HG03354 (cell line): ENCODE data around the gene KRTAP10-6.
"Not testable (repeated sequence)": the region's sequence is repeated elsewhere in the genome, so short reads cannot be mapped to it uniquely, and the experiment has no call there.

Experiments used
- ATAC-seq: cut with Tn5 transposase; IDR thresholded peaks from one replicate; pipeline ENCODE4 v1.9.1; 2021; ENCODE audit warnings: mild to moderate bottlenecking; ENCODE audit not compliant: unreplicated experiment, poor library complexity, severe bottlenecking

The KRTAP10-6 gene, protein sequence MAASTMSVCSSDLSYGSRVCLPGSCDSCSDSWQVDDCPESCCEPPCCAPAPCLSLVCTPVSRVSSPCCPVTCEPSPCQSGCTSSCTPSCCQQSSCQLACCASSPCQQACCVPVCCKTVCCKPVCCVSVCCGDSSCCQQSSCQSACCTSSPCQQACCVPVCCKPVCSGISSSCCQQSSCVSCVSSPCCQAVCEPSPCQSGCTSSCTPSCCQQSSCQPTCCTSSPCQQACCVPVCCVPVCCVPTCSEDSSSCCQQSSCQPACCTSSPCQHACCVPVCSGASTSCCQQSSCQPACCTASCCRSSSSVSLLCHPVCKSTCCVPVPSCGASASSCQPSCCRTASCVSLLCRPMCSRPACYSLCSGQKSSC

DNA sequence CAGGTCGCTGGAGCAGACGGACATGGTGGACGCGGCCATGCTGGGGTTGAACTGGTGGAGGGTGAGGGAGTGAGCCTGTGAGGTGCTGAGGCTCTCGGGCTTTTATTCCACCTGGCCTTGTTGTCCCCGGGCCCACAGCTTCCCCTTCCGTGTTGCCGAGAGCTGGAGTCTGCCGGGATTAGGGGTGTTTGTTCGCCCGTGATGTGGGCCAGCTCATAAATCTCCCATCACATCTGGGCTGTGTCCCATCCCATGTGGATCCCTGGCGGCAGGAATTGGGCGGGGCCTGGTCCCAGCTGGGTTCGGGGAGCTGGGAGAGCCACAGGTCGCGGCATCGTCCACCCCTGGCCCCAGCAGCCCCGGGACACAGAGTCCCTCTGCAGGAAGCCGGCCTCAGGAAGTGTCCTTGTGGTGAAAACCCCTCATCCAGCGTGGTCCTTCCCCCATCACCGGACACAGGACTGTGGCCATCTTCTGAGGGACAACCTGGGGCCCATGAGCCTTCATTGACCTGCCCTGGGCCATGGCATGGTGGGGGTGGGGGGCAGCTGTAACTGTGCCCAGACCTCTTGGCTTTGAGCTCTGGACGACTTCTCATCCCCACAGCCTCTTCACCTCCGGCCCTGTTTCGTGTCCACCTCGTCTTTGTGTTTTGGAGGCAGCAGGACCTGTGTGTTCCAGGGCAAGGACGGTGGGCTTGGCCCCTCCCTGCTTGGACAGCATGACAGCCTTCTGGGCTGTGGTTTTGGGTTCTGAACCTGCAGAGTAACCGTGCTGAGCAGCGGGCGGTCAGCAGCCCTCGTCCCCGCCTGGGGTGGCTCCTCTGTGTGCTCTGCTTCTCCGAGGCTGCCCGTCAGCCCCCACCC, at the start of gene KRTAP10-6:
Gene KRTAP10-6 (minus strand): TSS at position 60 of the 866 bp plus-strand sequence. CDS start 21 bp downstream, at position 39.
- ATAC-seq = no peak

DNA sequence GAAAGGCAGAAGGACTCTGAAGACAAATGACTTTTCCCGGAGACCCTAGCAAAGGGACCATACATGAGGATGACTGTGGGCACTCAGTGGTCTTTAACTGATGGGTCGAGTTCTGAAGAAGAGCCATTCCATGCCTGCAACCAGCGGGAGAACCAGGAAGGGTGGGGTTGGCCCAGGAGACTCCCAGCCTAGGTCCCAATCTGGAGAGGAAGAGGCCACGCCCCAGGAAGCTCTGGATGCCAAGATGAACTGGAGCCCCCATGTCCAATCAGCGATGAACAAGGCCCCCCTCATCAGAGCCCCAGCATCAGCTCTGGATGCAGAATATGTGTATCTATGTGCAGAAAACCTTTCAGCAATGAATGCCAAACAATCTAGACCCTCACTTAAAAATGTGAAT, 48.5 kb upstream of the KRTAP10-6 start:
- no peak for ATAC-seq

DNA sequence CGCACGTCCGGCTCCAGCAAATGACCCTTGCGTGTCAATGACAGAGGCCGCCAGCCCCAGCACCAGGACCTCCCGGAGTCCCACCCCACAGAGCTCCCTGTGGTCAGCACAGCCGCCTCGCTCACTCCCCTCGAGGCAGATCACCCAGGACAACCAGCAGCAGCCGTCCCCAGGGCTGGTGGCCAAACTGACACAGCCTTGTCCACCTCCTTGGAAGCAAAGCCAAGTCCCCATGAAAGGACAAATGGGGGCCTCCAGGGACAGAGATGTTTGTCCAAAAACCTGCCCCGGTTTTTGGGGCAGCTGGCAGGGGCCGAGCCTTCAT, 47.0 kb upstream of the KRTAP10-6 start:
- ATAC-seq = no peak

DNA sequence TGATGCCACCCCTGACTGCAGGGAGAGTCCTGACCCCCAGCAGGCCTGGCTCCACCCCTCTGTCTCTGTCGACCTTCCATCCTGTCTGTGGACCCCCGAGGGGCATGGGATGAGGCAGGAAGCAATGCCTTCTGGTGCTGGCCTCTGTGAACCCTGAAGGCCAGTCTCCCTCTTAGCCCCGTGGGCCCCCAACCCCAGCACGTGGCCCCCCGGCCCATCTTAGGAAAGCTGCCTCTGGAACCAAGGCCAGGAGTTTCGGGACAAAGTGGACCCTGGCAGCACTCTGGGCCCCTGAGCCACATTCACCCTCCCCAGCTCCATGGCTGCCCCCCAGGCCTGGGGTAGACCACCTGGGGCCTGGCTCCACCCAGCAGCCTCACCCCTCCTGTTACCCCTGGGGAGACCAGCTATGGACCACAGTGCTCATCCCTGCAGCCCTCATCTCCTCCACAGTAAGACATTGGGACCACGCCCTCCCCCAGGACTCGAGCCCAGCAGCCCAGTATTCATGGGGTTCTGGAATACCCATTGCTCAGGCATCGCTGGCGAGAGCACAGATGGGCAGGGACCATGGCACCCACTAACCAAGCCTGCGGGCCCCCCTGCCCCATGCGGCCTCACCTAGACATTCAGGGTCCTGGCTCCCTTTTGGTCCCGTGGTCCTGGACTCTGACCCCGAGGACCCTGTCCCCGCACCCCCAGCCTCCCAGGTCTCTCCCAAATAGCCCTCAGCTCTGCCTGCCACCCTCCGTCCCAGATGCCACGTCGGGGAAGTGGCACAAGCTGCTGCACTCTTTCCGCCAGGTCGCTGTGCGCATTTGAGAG, 46.4 kb upstream of the KRTAP10-6 start:
- not testable (repeated sequence) for ATAC-seq

DNA sequence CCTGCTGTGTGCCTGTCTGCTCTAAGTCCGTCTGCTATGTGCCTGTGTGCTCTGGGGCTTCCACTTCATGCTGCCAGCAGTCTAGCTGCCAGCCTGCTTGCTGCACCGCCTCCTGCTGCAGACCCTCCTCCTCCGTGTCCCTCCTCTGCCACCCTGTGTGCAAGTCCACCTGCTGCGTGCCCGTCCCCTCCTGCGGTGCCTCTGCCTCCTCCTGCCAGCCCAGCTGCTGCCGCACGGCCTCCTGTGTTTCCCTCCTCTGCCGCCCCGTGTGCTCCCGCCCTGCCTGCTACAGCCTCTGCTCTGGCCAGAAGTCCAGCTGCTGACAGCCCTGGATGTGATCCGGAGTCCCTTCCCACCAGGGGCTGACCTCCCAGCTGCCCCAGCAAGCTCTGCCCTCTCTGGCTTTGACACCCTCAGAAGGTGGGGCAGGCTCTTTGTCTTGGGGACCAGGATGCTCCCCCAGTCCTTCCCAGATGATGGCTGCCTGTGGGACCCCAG, 45.6 kb upstream of the KRTAP10-6 start:
- ATAC-seq = not testable (repeated sequence)

DNA sequence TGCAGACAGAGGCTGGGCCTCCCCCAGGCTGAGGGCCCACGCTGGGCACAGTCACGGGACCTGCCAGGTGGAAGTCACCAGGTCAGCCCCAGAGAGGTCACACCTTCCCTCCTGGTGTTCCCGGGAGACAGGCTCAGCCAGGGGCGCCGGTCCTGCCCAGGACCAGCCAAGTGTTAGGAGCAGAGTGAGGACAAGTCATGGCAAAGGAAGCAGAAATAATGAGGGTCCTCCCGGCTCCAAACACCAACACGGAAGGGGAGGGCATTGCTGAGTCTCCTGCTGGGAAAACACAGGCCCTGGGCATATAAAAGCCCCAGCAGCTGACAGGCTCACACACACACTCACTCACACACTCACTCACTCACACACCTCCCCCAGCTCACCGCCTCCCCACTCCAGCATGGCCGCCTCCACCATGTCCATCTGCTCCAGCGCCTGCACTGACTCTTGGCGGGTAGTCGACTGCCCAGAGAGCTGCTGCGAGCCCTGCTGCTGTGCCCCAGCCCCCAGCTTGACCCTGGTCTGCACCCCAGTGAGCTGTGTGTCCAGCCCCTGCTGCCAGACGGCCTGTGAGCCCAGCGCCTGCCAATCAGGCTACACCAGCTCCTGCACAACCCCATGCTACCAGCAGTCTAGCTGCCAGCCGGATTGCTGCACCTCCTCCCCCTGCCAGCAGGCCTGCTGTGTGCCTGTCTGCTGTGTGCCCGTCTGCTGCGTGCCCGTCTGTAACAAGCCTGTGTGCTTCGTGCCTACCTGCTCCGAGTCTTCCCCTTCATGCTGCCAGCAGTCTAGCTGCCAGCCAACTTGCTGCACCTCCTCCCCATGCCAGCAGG, 44.9 kb upstream of the KRTAP10-6 start, which contains the start of gene KRTAP10-10:
Gene KRTAP10-10 (plus strand): TSS at position 339 of the 833 bp plus-strand sequence. CDS start 62 bp downstream, at position 401.
- ATAC-seq = no peak

DNA sequence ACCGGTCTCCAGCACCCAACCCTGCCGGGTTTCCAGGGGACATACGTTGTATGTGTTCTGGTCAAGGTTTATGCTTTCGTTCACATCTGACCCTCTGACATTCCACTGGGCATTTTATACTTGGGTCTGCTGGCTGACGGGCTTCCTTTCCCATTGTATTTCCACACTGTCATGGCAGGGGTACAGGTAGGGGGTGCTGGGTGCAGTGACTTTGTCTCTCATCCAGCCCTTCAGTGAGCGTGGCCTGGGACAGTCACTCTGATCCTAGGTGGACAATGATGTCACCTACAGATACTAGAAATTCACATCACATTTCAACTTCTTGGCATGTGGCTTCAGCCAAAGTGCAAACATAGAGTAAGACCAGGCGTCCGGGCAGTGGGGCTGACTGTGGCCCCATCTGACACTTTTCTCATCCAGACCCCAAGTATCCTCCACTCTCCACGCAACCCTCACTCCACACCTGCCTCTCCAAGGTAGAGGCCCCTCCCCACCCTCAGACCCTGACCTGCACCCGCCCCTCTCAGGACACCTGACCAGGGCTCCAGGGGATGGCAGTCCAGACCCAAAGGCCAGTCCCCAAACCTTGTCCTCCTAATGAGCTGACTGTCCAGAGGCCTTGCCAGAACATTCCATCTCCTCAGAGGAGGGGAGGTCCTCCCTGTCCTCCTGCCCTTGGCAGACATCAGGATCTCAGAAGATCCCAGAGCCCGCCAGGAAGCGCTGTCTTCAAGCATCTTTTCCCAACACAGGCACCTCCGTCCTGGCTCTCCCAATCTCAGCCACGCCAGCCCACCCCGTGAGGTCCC, 44.1 kb upstream of the KRTAP10-6 start:
- no peak for ATAC-seq

DNA sequence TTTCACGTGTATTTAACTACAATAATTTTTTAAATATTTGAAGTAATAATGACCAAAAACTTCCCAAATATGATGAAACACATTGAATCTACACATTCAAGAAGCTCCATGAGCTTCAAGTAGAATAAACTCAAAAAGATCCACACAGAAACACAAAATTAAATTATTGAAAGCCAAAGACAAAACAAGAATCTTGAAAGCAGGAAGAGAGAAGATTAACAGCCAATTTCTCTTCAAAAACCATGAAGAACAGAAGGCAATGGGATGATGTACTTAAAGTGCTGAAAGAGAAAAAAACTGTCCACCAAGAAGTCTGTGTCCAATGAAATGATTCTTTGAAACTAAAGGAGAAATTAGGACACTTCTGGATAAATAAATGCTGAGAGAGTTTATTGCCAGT, 39.8 kb upstream of the KRTAP10-6 start:
- ATAC-seq = no peak

DNA sequence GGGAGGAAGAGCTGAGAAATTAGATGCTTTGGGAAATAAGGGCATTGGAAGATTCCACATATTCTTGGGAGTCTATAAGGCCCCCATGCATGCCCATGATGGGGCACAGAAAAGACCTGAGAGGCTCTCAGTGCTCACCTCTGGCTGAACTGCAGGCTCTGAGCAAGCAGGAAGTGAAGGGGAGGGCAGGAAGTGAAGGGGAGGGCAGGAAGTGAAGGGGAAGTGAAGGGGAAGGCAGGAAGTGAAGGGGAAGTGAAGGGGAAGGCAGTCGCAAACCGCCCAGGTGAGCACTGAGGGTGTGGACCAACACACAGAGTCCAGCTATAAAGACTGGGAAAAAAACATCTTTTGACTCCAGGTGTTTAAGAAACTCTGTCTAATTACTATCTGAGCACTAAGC, 38.1 kb upstream of the KRTAP10-6 start:
- no peak for ATAC-seq

DNA sequence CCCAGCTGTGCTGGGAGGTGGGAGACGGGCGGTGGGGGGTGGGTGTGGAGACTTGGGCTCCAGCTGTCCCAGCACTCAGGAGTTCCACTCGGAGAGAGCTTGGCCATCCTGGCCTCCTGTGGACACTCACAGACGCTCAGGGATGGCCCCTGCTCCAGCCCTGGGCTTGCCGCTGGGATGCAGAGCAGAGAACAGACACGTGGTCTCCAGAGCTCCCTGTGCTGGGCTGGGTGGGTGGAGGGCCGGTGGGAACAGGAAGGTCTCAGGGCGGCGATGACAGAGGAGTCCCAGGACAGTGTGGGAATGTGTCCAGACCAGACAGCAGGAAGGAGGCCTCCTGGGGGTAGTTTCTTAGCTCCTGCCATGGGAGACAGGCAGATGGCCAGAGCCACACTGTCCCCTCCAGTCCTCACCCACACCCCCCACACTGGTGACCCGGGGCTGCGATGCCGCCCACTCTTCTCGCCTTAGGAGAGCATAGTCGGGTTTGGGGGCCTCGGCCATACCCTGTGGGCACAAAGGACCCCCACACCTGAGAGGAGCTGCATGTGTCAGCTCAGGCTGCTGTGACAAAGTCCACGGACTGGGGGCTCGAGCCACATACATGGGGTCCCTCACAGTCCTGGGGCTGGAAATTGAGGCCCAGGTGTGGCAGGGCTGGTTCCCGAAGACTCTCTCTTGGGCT, 36.5 kb upstream of the KRTAP10-6 start:
- no peak for ATAC-seq

DNA sequence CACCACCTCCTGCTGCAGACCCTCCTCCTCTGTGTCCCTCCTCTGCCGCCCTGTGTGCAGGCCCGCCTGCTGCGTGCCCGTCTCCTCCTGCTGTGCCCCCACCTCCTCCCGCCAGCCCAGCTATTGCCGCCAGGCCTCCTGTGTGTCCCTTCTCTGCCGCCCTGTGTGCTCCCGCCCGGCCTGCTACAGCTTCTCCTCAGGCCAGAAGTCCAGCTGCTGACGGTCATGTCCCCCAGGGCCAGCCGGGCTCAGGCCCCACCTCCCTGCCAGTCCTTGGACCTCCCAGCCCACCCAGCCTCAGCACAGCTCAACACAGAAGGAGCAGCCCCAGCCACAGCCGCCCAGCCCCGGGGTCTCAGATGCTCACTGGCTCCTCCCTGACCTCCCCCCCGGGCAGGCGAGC, 35.5 kb upstream of the KRTAP10-6 start:
- ATAC-seq = not testable (repeated sequence)

DNA sequence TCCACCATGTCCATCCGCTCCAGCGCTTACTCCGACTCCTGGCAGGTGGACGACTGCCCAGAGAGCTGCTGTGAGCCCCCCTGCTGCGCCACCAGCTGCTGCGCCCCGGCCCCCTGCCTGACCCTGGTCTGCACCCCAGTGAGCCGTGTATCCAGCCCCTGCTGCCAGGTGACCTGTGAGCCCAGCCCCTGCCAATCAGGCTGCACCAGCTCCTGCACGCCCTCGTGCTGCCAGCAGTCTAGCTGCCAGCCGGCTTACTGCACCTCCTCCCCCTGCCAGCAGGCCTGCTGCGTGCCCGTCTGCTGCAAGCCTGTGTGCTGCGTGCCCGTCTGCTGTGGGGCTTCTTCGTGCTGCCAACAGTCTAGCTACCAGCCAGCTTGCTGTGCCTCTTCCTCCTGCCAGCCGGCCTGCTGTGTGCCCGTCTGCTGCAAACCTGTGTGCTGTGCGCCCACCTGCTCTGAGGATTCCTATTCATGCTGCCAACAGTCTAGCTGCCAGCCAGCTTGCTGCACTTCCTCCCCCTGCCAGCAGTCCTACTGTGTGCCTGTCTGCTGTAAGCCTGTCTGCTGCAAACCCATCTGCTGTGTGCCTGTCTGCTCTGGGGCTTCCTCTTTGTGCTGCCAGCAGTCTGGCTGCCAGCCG, 35.0 kb upstream of the KRTAP10-6 start:
- not testable (repeated sequence) for ATAC-seq

DNA sequence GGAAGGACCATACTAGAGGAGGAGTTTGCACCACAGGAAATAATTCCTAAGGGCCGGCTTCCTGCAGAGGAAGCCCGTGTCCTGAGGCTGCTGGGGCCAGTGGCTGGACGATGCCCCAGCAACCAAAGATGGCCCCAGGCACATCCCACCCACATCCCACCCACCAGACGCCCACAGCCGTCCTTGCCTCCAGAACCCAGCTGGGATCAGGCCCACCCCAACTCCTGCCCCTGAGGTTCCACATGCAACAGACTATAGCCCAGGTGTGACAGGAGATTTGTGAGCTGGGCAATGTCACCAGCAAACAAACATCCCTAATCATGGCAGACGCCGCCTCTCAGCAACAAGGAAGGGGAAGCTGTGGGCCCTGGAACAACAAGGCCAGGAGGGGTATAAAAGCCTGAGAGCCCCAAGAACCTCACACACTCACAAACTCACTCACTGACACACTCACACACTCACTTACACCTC, 34.4 kb upstream of the KRTAP10-6 start, which contains the start of gene KRTAP10-9:
Gene KRTAP10-9 (plus strand): TSS at position 421 of the 471 bp plus-strand sequence. CDS start 79 bp downstream, outside the sequence.
- ATAC-seq = no peak

DNA sequence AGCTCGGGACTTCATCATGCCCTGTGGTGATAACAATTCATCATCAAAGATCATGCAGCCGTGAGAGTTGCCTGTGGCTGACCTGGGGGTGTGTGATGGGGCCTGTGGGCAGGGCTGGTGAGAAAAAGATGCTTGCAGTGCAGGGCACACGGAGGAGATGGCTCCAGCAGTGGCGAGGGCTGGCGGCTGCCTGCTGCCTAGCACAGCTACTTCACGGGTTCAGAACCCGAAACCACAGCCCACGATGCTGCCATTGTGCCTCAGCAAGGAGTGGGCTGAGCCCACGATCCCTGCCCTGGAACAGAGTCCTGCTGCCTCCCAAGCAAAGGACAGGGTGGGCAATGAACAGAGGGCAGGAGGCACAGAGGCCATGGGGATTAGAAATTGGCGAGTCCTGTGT, 34.0 kb upstream of the KRTAP10-6 start:
- ATAC-seq = no peak

DNA sequence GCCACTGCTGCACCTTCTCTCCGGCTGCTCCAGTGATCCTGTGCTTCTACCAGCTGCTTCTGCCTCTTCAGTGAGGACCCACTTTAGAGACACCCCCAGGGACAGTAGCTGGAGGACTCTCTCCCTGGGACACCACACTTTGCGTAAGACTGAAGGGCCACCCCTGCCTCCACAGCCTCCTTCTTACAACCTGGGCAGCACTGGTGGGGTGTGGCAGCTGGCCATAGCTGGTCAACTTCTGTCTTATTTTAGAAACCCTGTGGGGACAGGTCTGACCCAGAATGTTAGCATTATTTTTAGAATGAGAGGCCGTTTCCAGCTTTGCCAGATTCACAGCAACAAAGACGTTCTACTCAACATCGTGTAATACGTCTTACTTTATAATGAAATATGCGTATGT, 33.5 kb upstream of the KRTAP10-6 start:
- ATAC-seq = no peak

DNA sequence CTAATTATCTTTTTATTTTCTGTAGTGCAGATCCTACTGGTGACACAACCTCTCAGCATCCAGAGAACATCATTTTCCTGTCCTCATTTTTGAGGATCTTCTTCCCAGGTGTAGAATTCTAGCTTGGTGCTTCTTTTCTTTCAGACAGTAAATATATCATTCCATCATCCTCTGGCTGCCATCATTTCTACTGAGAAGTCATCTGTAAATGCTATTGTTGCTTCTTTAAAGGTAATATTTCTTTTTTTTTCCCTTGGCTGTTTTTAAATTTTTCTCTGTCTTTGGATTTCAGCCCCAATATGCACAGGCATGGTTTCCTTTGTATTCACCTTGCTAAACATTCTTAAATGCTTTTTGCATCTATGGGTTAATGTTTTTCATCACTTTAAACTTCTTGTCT, 31.3 kb upstream of the KRTAP10-6 start:
- no peak for ATAC-seq

DNA sequence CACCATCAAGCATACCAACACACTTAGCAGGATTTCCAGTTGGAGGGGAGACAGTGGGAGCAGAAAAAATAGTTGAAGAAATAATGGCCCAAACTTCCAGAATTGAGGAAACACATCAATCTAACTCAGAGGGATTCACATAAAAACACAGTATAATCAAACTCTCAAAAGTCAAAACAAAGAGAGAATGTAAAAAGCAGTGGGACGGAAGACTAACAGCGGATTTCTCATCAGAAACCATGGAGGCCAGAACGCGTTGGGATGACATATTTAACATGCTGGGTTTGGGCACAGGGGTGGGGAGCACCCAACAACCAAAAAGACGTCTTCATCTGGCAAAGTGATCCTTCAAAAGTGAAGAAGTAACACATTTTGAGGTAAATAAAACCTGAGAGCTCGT, 27.6 kb upstream of the KRTAP10-6 start:
- no peak for ATAC-seq
